NCI-H526 treated with DMSO at 0.1 percent for 48 hours (cell line): ENCODE measurements around the gene PLA2G12A.

Experiments used
- DNase-seq: peaks from one replicate; lab custom pipeline; 2025; lab: John Stamatoyannopoulos, UW

PLA2G12A gene

GRCh38 chr4:109729718-109730618 lies at the start of gene PLA2G12A:
Gene PLA2G12A (minus strand): TSS chr4:109730070. CDS start chr4:109729809, 261 bp downstream.
- peak; percentile 82 for DNase-seq

- DNase-seq = no peak
These were observed 35.0 kb upstream of the PLA2G12A start for GRCh38 chr4:109764789-109765402.

DNA sequence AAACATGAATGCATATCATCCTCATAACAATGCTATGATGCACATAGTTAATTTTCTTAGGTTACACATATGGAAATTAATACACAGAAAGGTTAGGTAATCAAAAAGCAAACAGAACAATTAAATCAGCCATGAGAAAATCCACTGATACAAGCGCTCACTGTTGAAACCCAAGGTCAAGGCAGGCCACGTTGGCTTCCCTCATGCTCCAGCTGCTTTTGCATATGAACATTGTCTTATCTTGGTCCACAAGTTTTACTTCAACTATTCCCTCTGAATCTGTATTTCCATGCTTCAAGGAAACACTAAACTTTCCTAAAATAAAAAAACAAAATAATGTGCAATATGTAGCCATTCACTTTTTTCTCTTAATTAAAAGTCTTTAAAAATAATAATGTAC lies 34.5 kb upstream of the PLA2G12A start:
- DNase-seq = peak; percentile 83

DNA sequence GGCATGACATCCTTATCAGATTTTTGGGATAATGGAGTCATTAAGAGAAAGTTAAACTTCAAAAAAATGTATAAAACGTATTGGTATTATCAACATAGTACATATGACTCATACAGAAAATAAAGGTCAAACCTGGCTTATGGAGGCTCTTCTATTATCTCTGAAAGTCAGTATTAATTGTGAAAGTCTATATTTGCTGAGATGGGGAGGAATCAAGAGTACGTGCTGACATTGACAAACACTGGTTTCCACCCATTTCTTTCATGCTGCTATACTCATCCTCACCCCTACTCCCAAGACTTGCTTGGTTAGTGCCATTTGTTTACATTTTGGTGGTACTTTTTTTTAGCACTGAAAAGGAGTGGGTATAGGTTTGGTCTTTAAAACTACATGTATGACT lies 30.8 kb upstream of the PLA2G12A start:
- DNase-seq = no peak

DNA sequence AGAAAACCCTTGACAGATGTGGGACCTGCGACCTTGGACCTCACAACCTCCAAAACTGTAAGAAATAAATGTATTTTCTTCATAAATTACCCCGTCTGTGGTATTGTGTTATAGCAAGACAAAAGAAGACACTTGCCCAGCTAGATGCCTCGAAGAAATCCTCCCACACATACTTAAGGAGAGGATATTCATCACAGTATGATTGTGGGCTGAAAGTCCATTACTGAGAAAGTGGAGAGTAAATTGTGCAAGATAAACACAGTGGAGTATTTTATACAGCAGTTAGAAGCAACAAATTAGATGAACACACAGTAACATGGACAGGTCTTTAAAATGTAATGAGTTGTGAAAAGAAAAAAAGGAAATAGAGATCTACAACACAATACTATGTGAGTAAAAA lies 25.8 kb upstream of the PLA2G12A start:
- no peak for DNase-seq

DNA sequence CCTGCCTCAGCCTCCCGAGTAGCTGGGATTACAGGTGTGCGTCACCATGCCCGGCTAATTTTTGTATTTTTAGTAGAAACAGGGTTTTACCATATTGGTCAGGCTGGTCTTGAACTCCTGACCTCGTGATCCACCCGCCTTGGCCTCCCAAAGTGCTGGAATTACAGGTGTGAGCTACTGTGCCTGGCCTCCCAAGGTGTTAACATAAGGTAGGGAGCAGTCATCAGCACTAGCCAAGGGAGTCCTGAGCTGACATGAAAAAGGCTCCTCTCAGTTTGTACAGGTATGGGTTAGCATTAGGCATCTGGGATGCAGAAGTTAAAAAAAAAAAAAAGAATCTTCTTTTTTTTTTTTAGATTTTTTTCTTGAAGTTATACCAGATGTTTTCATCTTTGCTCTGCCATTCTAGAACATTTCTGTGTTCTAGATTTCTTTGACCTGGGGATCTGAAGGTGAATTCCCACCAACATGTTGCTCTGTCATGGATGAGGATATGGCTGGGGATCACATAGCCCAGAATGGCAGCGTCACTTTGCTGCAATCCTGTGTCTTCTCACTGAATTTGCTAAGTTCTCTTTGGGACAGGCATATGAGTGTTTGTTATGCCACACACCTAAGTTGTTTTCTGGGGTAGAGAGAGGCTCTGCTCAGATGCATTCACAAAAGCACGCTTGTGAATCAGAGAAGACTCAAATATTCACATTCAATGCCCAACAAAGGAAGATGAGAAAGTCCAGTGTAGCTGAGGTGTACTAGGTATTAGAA lies 24.4 kb upstream of the PLA2G12A start:
- no peak for DNase-seq

DNA sequence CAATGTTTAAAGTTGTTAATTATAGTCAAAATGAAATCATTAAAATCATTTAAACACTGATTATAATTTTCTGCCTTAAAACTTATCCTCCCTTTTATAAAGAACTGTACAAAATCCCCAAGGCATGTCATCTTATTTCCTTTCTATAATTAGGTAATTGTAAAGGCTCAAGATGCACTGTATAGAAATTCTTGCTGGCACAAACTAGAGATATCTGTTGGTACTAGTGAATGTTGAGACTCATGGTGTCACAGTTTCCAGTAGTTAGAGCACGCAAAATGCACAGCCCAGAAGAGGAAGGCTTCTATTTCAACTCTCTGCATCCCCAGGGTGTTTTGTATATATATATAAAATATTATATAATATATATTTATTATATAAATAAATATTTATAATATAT lies 22.7 kb upstream of the PLA2G12A start:
- no peak for DNase-seq

- DNase-seq = no peak
These were observed 22.0 kb upstream of the PLA2G12A start for GRCh38 chr4:109751852-109752251.

DNA sequence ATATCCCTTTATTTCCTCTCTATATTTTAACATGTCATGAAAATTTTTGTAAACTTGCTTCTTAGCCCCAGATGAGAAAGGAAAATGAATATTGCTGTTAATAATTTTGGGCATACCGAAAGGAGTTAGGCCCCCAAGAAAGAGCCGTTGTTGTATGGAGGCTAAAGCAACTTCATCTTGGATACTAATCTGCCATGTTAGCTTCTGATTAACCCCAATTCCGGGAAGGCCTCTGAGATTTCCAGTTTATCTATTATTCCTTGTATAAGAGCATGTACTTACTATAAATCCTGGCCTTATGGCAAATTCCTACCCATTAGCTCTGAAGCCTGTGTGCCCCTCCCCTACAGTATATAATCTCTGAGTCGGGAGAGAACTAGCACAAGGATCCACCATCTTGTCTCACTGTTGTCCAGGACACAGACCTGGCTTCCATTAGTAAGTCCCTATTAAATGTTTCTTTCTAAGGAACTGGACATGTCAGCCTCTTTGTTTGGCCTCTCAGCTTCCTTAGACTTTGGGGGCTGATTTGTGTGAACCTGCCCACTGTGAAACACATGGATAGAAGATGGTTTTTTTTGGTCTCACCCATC lies 20.9 kb upstream of the PLA2G12A start:
- DNase-seq = no peak

DNA sequence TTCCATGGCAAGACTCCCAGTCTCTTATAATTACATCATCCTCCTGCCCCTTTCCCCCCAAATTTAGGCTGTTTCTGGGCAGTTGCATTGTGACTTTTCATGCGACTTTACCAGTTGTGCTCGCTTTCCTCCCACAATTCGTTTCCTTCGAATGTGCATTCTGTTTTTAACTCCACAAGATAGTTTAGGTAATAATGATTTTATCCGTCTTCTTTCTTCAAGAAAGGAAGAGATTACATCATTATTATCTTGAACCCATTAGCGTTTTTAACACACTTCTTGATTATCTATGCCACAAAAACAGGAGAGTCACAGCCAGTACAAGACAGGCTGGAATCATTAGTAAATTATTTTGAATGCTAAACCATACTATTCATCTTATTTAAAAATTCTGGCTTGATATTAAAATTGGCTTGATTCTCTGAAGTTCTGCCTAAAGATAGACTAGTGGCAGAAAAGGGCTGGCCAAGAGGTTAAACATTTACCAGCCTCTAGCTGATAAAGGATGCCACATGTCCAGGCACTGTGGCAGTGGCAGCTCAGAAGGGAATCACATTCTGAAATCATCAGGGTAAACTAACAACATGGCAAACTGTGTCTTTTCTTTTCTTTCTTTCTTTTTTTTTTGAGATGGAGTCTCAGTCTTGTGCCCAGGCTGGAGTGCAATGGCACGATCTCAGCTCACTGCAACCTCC lies 19.7 kb upstream of the PLA2G12A start:
- no peak for DNase-seq

DNA sequence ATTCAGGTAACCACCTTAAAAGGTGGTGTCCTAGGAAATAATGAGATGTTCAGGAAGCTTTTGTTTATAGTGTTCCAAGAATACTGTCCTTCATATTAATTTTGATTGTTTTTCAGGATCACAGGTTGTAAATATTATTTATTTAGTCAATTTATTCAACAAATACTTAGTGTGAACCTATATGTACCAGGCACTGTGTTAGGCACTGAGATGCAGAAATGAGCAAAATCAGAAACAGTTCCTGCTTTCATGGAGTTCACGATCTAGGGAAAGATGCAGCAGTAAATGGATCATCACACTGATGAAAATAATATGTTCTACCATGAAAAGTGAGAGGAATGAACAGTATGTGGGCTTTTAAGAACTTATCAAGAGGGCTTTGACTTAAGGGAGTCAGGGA lies 18.2 kb upstream of the PLA2G12A start:
- no peak for DNase-seq

- no peak for DNase-seq
These were observed 16.9 kb upstream of the PLA2G12A start for GRCh38 chr4:109746728-109747127.

DNA sequence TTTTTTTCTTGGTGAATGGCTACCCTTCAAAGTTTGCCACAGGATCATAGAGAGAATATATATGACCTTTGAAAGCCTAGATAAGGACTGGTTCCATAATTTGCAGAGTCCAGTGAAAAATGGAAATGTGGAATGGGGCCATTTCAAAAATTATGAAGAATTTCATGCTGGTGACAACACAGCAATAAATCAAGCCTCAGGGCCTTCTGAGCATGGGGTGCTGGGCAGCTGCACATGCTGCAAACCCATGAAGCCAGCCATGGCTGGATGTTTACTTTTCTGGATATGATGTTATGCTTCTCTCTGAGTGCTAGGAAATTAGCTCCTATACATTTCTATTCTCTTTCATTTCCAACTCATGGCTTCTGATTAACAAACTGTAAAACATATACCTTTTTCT lies 16.0 kb upstream of the PLA2G12A start:
- DNase-seq = no peak

GRCh38 chr4:109739547-109739946 lies 9.7 kb upstream of the PLA2G12A start:
- DNase-seq = no peak

DNA sequence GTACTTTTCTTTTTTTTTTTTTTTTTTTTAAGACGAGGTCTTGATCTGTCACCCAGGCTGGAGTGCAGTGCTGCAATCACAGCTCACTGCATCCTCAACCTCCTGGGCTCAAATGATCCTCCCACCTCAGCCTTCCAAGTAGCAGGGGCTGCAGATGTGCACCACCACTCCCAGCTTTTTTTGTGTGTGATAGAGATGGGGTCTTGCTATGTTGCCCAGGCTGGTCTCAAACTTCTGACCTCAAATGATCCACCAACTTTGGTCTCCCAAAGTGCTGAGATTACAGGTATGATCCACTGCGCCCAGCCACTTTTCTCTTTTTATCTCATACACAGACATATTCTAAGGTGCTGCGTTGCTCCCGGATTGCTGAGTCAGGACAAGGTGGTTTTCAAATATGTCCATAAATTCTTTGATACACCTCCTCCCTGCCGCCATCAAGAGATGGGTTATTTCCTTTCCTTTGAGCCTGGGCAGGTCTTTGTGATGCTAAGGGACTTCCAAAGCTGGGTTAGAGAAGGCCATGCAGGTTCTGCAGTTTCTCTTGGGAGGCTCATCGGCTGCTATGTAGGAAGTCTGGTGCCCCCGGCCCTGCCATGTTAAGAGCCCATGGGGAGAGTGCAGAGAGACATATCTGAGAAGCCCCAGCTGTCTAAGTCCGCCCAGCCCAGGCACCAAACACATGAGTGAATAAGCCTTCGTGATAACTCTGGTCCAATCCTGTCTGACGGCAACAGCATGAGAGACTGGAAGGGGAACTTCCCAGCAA lies 8.4 kb upstream of the PLA2G12A start:
- DNase-seq = no peak

GRCh38 chr4:109735566-109736365 lies 5.9 kb upstream of the PLA2G12A start:
- DNase-seq = no peak

DNA sequence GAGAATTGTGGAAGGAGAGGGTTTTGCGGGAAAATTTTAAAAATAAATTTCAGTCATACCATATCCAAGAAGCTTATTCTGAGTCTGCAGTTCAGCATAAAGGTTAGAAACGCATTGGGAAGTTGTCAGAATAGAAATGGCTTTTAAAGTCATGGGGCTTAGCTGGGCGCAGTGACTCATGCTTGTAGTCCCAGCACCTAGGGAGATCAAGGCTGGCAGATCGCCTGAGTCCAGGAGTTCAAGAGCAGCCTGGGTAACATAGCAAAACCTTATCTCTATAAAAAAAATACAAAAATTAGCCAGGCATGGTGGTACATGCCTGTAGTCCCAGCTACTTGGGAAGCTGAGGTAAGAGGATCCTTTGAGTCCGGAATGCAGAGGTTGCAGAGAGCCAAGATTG lies 3.9 kb upstream of the PLA2G12A start:
- DNase-seq = no peak

GRCh38 chr4:109730619-109731545 lies 1.0 kb upstream of the PLA2G12A start:
- no peak for DNase-seq

- DNase-seq = peak; percentile 48
These were observed 653 bp downstream of the PLA2G12A start for GRCh38 chr4:109729117-109729717.
